GM23338 (cell line): Measurements from ENCODE around the gene PCSK6. TPM values are rescaled to one million over a fixed set of nuclear protein-coding genes. Genes with fewer than 3 reads are reported as not detected.

ENCODE experiments used
- ATAC-seq: fragments of 200-7000 bp; cut with Tn5 transposase; 3 replicates; pipeline ENCODE4 v1.9.1; 2020
- DNase-seq: peaks from one replicate; pipeline ENCODE4 v3.0.0-alpha.2; 2015; ENCODE audit warnings: low spot score
- H2AFZ ChIP-seq: fragments of 200-600 bp; sonication (generic); 2 replicates; pipeline ENCODE4 v1.8.0; 2016; ENCODE audit warnings: antibody characterized with exemption, mild to moderate bottlenecking, moderate library complexity
- H3F3A ChIP-seq: fragments of 200-600 bp; sonication (generic); replicated peaks from 2 replicates; pipeline ENCODE4 v1.8.0; 2017; ENCODE audit warnings: antibody characterized with exemption, mixed run types, low read depth
- H3K27ac ChIP-seq: fragments of 200-600 bp; sonication (generic); 2 replicates; pipeline ENCODE4 v1.6.1; 2016; ENCODE audit warnings: low read depth
- H3K27me3 ChIP-seq: fragments of 200-600 bp; sonication (generic); 2 replicates; pipeline ENCODE4 v1.8.0; 2016; ENCODE audit warnings: mild to moderate bottlenecking, mixed run types, moderate library complexity; ENCODE audit not compliant: insufficient read depth
- H3K36me3 ChIP-seq: fragments of 200-600 bp; sonication (generic); 2 replicates; pipeline ENCODE4 v1.8.0; 2016; ENCODE audit warnings: mild to moderate bottlenecking; ENCODE audit not compliant: insufficient read depth
- H3K4me1 ChIP-seq: fragments of 200-600 bp; sonication (generic); 2 replicates; pipeline ENCODE4 v1.8.0; 2016; ENCODE audit warnings: mild to moderate bottlenecking, moderate library complexity; ENCODE audit not compliant: insufficient read depth
- H3K4me2 ChIP-seq: fragments of 200-600 bp; sonication (generic); 2 replicates; pipeline ENCODE4 v1.7.1; 2017; ENCODE audit warnings: mixed run types
- H3K4me3 ChIP-seq: fragments of 200-600 bp; sonication (generic); 2 replicates; pipeline ENCODE4 v1.6.1; 2016; ENCODE audit warnings: mixed run types
- H3K79me2 ChIP-seq: fragments of 200-600 bp; sonication (generic); replicated peaks from 2 replicates; pipeline ENCODE4 v1.8.0; 2017; ENCODE audit warnings: mild to moderate bottlenecking; ENCODE audit not compliant: insufficient read depth
- H3K9me2 ChIP-seq: fragments of 200-600 bp; sonication (generic); 2 replicates; pipeline ENCODE4 v1.8.0; 2017; ENCODE audit not compliant: insufficient read depth
- H4K20me1 ChIP-seq: fragments of 200-600 bp; sonication (generic); replicated peaks from 2 replicates; pipeline ENCODE4 v1.8.0; 2017; ENCODE audit warnings: mild to moderate bottlenecking; ENCODE audit not compliant: insufficient read depth
- H3K27ac Mint-ChIP-seq: 2 replicates; pipeline ENCODE4 v1.8.0; 2020; ENCODE audit warnings: inconsistent platforms, mild to moderate bottlenecking, moderate library complexity, mixed read lengths
- H3K27me3 Mint-ChIP-seq: 3 replicates; pipeline ENCODE4 v1.8.0; 2022; ENCODE audit warnings: low read depth, mild to moderate bottlenecking, moderate library complexity, mixed read lengths, inconsistent platforms; ENCODE audit not compliant: insufficient read depth, poor library complexity
- H3K36me3 Mint-ChIP-seq: 3 replicates; pipeline ENCODE4 v1.8.0; 2021; ENCODE audit warnings: low read depth, mild to moderate bottlenecking, inconsistent platforms, moderate library complexity, mixed read lengths
- H3K4me1 Mint-ChIP-seq: 3 replicates; pipeline ENCODE4 v1.8.0; 2020; ENCODE audit warnings: mild to moderate bottlenecking, inconsistent platforms, mixed read lengths
- H3K4me3 Mint-ChIP-seq: 3 replicates; pipeline ENCODE4 v1.8.0; 2021; ENCODE audit warnings: moderate library complexity, mild to moderate bottlenecking, inconsistent platforms, mixed read lengths
- H3K9me3 Mint-ChIP-seq: 3 replicates; pipeline ENCODE4 v1.8.0; 2020; ENCODE audit warnings: moderate library complexity, mild to moderate bottlenecking, inconsistent platforms, mixed read lengths
- ETS1 ChIP-seq: IDR thresholded peaks from 2 replicates; pipeline ENCODE4 v1.6.1; 2016; ENCODE audit warnings: antibody characterized with exemption
- POLR2AphosphoS5 ChIP-seq: IDR thresholded peaks from 2 replicates; pipeline ENCODE4 v1.6.1; 2016; ENCODE audit warnings: antibody characterized with exemption, low read depth
- ZNF114 ChIP-seq: fragments of 250-450 bp; sonication (Bioruptor Pico); IDR thresholded peaks from 2 replicates; pipeline ENCODE4 v1.5.0; 2020; ENCODE audit warnings: mild to moderate bottlenecking, moderate library complexity
- ZNF462 ChIP-seq: fragments of 250-450 bp; sonication (Bioruptor Pico); IDR thresholded peaks from 2 replicates; pipeline ENCODE4 v1.5.0; 2020; ENCODE audit warnings: mild to moderate bottlenecking, moderate library complexity
- polyA plus RNA-seq: library from polyadenylated mRNA; unstranded; fragments of >200 nt; fragmentation: Nextera tagmentation; extraction: Ambion mirVana; gene quantifications from 2 replicates; pipeline ENCODE4 v1.2.1, GENCODE V29; 2016
- total RNA-seq: library from RNA; depleted of rRNA; stranded (reverse); fragments of >200 nt; shearing (Covaris generic); gene quantifications from 2 replicates; pipeline ENCODE4 v1.2.3, GENCODE V29; 2014

PCSK6 gene
- total and polyA plus RNA-seq, 2 experiments from 2014 or later = 1.7 to 6.7 TPM

GRCh38 chr15:101386006-101386405, 103.5 kb downstream of the PCSK6 start:
- no peaks in the 10 kb centered on the region for H3K9me2 ChIP-seq
- ATAC-seq = no peak
- H3K27ac Mint-ChIP-seq = no peak overlapping the region

More at GRCh38 chr15:101386006-101386405, 103.5 kb downstream of the PCSK6 start:
- Histone ChIP-seq H3K4me3 (no peak overlapping the region), H3K27me3 (no peaks in the 10 kb centered on the region), H3K4me2 (no peak overlapping the region), H3K27ac (no peak overlapping the region), H3F3A (no peaks in the 10 kb centered on the region), H2AFZ (no peak overlapping the region), H3K4me1 (no peaks in the 10 kb centered on the region), H3K79me2 (no peaks in the 10 kb centered on the region), H3K36me3 (no peaks in the 10 kb centered on the region), H4K20me1 (no peaks in the 10 kb centered on the region)
- H3K4me3 Mint-ChIP-seq = no peak overlapping the region
- TF ChIP-seq POLR2AphosphoS5 = no peak
- TF ChIP-seq ZNF462 (CRISPR knock-in tag) = no peak
- TF ChIP-seq ZNF114 (CRISPR knock-in tag) = no peak
- no peak for TF ChIP-seq ETS1
- H3K27me3 Mint-ChIP-seq = peaks cover 12% of the 10 kb centered on the region
- H3K9me3 Mint-ChIP-seq = no peaks in the 10 kb centered on the region
- H3K4me1 Mint-ChIP-seq = no peaks in the 10 kb centered on the region; the same call in 2 of the 3 replicates
- H3K36me3 Mint-ChIP-seq = no peaks in the 10 kb centered on the region
- no peak for DNase-seq
